ENCODE data around the gene GEMIN4. TPM values are rescaled to one million over a fixed set of nuclear protein-coding genes. Genes with fewer than 3 reads are reported as not detected.
"Not testable (repeated sequence)": the region's sequence is repeated elsewhere in the genome, so short reads cannot be mapped to it uniquely, and the experiment has no call there.

Gene GEMIN4
- total RNA-seq, 6 experiments from 2014 or later, result 21.0 to 27.7 (median 21.7) TPM

DNA sequence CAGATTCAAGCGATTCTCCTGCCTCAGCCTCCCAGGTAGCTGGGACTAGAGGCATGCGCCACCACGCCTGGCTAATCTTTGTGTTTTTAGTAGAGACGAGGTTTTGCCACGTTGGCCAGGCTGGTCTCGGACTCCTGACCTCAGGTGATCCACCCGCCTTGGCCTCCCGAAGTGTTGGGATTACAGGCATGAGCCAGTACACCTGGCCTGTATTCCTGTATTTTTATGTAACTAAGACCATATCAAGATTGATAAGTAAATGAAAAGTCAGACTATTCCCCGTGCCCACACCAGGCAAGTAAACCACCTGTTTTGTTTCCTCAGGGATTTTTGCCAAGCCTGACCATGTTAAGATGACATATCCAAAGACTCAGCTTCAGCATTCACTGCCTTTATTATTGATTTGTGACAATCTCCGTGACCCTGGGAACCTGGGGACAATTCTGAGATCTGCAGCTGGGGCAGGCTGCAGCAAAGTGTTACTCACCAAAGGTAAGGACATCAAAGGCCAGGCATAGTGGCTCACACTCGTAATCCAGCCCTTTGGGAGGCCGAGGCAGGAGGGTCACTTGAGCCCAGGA, 35.7 kb upstream of the GEMIN4 start:
- peaks cover 15% of the 10 kb centered on the region for H3K27me3 Mint-ChIP-seq (ENCODE audit: insufficient read depth)
- H3K4me1 Mint-ChIP-seq (ENCODE audit: low read depth), result peaks cover 22% of the 10 kb centered on the region
- H3K4me3 Mint-ChIP-seq, result no peak overlapping the region
- TF ChIP-seq, protein P1, sequence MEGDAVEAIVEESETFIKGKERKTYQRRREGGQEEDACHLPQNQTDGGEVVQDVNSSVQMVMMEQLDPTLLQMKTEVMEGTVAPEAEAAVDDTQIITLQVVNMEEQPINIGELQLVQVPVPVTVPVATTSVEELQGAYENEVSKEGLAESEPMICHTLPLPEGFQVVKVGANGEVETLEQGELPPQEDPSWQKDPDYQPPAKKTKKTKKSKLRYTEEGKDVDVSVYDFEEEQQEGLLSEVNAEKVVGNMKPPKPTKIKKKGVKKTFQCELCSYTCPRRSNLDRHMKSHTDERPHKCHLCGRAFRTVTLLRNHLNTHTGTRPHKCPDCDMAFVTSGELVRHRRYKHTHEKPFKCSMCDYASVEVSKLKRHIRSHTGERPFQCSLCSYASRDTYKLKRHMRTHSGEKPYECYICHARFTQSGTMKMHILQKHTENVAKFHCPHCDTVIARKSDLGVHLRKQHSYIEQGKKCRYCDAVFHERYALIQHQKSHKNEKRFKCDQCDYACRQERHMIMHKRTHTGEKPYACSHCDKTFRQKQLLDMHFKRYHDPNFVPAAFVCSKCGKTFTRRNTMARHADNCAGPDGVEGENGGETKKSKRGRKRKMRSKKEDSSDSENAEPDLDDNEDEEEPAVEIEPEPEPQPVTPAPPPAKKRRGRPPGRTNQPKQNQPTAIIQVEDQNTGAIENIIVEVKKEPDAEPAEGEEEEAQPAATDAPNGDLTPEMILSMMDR (IDR thresholded peaks at IDR 0.05), result no peak
- peaks cover 3% of the 10 kb centered on the region; the same call in 1 of the 2 replicates for H3K9me3 Mint-ChIP-seq
- no peak overlapping the region for H3K27ac Mint-ChIP-seq
- H3K36me3 Mint-ChIP-seq (ENCODE audit: low read depth), result peaks cover 27% of the 10 kb centered on the region
- DNase-seq, result no peak

DNA sequence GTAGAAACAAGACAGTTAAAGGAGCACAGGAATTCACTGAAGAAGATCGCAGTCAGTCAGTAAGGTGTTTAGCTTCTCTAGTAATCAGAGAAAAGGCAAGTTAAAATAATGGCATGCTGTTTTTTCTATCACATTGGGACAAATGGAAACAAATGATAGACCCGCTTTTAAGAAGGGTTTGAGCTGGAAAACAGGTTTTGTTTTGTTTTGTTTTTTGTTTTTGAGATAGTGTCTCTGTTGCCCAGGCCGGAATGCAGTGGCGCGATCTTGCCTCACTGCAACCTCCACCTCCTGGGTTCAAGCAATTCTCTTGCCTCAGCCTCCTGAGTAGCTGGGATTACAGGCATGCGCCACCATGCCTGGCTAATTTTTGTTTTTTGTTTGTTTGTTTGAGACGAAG, 33.8 kb upstream of the GEMIN4 start:
- not testable (repeated sequence) for DNase-seq, H3K27ac Mint-ChIP-seq, H3K9me3 Mint-ChIP-seq, H3K4me3 Mint-ChIP-seq
- H3K4me1 Mint-ChIP-seq (ENCODE audit: low read depth), result peaks cover 27% of the 10 kb centered on the region
- H3K27me3 Mint-ChIP-seq (ENCODE audit: insufficient read depth), result peaks cover 26% of the 10 kb centered on the region
- peaks cover 26% of the 10 kb centered on the region for H3K36me3 Mint-ChIP-seq (ENCODE audit: low read depth)

DNA sequence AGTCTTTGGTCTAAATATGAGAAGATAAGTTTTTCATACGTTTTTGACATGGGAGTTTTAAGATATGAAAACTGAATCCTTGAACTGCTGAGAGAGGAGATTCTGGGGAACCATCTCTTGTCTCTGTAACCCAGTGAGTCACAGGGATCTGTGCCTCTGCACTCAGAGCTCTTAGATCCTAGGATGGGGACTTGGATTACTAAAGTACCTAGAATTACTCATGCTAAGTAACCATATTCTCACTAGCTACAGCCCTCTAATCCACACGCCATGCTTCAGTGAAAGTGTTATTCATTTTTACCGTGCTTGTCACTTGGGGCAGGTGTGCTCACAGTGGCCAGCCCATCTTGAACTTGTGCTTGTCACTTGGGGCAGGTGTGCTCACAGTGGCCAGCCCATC, 32.1 kb upstream of the GEMIN4 start:
- H3K27me3 Mint-ChIP-seq (ENCODE audit: insufficient read depth), result peaks cover 18% of the 10 kb centered on the region
- H3K27ac Mint-ChIP-seq, result peak overlapping the region; percentile 26
- peaks cover 24% of the 10 kb centered on the region for H3K36me3 Mint-ChIP-seq (ENCODE audit: low read depth)

DNA sequence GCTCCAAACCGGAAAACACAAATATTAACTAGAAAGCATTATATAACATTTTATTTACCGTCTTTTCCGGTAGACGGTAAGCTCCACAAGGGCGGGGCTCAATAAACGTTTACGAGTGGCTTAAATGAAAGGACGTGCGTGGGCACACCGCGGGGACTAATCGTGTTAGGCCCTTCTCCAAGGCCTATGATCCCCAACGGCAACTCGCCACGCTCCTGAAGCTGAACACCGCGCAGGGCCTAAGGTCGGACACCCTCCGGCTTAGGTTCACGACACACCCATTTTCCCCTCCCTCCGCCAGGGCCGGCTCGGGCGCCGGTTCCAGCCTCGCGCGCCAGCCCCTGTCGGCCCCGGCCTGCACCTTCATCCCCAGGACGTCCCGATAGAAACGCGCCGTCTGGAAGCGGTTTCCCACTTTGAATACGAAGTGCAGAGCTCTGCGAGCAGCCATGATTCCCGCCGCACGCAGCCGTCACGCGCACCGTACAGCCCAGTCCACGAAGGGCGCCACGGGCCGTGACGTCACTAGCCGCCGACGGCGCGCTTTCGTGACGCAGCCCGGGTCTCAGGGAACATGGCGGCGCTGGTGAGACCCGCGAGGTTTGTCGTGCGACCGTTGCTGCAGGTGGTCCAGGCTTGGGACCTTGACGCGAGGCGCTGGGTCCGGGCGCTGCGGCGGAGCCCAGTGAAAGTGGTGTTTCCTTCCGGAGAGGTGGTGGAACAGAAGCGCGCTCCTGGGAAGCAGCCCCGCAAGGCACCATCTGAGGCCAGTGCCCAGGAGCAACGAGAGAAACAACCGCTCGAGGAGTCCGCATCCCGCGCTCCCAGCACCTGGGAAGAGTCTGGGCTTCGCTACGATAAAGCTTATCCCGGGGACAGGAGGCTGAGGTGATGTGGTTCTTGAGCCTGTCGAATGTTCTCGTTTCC, 30.0 kb upstream of the GEMIN4 start, which contains the start of the genes GLOD4 and MRM3:
TSS of gene GLOD4 (minus strand) at position 476 of the 927 bp plus-strand sequence. CDS start at position 451, 25 bp downstream.
TSS of gene MRM3 (plus strand) at position 549 of the 927 bp plus-strand sequence. CDS start at position 575, 26 bp downstream.
- Mint-ChIP-seq H3K4me1 (ENCODE audit: low read depth) (peaks cover 32% of the 10 kb centered on the region), H3K36me3 (ENCODE audit: low read depth) (peaks cover 32% of the 10 kb centered on the region), H3K9me3 (peaks cover 4% of the 10 kb centered on the region; the same call in 1 of the 2 replicates), H3K27me3 (ENCODE audit: insufficient read depth) (peaks cover 14% of the 10 kb centered on the region), H3K27ac (peak within 1 kb of the TSS; percentile 94), H3K4me3 (peak within 1 kb of the TSS; percentile 97)
- TF ChIP-seq, protein P1 (IDR thresholded peaks at IDR 0.05), result peak; percentile 43
- peak; percentile 80 for DNase-seq

More for the DNA sequence above, 32.1 kb upstream of the GEMIN4 start:
- no peak for DNase-seq
- TF ChIP-seq, protein P1 (IDR thresholded peaks at IDR 0.05), result no peak
- peaks cover 32% of the 10 kb centered on the region for H3K4me1 Mint-ChIP-seq (ENCODE audit: low read depth)
- peaks cover 4% of the 10 kb centered on the region; the same call in 1 of the 2 replicates for H3K9me3 Mint-ChIP-seq
- peak overlapping the region; percentile 97 for H3K4me3 Mint-ChIP-seq

DNA sequence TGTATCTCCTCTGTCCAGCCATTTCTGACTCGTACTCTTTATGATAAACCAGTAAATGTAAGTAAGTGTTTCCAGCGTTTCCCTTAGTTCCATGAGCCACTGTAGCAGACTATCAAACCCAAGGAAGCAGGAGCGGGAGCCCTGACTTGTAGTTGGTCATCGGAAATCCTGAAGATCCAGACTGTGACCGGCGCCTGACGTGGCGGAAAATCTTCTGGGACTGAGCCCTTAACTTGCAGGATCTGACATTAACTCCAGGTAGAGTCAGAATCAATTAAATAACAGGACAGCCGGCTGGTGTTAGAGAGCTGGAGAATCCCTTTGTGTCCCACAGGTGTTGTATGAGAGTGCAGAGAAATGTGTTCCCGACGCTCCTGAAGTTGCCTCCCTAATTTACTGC, 26.0 kb upstream of the GEMIN4 start:
- no peak for DNase-seq
- TF ChIP-seq, protein P1 (IDR thresholded peaks at IDR 0.05), result no peak
- Mint-ChIP-seq H3K36me3 (ENCODE audit: low read depth) (peaks cover 47% of the 10 kb centered on the region), H3K9me3 (peaks cover 4% of the 10 kb centered on the region; the same call in 1 of the 2 replicates), H3K4me1 (ENCODE audit: low read depth) (peaks cover 18% of the 10 kb centered on the region), H3K4me3 (no peak overlapping the region), H3K27me3 (ENCODE audit: insufficient read depth) (peaks cover 12% of the 10 kb centered on the region), H3K27ac (no peak overlapping the region)

DNA sequence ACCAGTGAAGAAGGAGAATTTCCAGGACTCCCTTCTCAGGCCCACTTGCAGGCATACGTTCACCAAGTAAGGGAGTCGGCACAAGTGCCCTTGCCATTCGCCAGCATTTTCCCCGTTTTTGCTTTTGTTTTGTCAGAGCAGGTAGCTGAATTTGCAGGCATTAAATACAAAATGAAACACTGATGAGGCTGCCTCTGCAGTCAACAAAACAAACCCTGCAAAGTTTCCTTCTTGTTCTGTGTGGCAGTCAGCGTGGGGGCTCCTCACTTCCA, 22.2 kb upstream of the GEMIN4 start:
- no peak overlapping the region for H3K27ac Mint-ChIP-seq
- no peak for DNase-seq
- peaks cover 57% of the 10 kb centered on the region for H3K36me3 Mint-ChIP-seq (ENCODE audit: low read depth)
- H3K9me3 Mint-ChIP-seq, result no peaks in the 10 kb centered on the region
- TF ChIP-seq, protein P1 (IDR thresholded peaks at IDR 0.05), result no peak
- no peaks in the 10 kb centered on the region for H3K4me1 Mint-ChIP-seq (ENCODE audit: low read depth)
- H3K4me3 Mint-ChIP-seq, result no peak overlapping the region
- no peaks in the 10 kb centered on the region; the same call in 1 of the 2 replicates for H3K27me3 Mint-ChIP-seq (ENCODE audit: insufficient read depth)

All from HFFc6 (cell line).